Renal cortex interstitium (tissue), 11 donors: ENCODE data around the gene CASK. TPM values are rescaled to one million over a fixed set of nuclear protein-coding genes. Genes with fewer than 3 reads are reported as not detected.

ENCODE experiments used
- DNase-seq, 11 donors: peaks; one replicate each; pipeline ENCODE4 v3.0.0-alpha.2; 2013; ENCODE audit warnings: low read depth in 9 of 11, low spot score in 4 of 11; ENCODE audit errors: extremely low read depth in 1 of 11
- polyA plus RNA-seq, 3 donors: library from polyadenylated mRNA; unstranded; fragments of 120-200 nt; gene quantifications; one replicate each; pipeline ENCODE4 v1.2.1, GENCODE V29; 2013; ENCODE audit not compliant: insufficient read length in 3 of 3

CASK gene
- polyA plus RNA-seq, 3 donors: 44.7 to 52.3 (median 47.4) TPM

DNA sequence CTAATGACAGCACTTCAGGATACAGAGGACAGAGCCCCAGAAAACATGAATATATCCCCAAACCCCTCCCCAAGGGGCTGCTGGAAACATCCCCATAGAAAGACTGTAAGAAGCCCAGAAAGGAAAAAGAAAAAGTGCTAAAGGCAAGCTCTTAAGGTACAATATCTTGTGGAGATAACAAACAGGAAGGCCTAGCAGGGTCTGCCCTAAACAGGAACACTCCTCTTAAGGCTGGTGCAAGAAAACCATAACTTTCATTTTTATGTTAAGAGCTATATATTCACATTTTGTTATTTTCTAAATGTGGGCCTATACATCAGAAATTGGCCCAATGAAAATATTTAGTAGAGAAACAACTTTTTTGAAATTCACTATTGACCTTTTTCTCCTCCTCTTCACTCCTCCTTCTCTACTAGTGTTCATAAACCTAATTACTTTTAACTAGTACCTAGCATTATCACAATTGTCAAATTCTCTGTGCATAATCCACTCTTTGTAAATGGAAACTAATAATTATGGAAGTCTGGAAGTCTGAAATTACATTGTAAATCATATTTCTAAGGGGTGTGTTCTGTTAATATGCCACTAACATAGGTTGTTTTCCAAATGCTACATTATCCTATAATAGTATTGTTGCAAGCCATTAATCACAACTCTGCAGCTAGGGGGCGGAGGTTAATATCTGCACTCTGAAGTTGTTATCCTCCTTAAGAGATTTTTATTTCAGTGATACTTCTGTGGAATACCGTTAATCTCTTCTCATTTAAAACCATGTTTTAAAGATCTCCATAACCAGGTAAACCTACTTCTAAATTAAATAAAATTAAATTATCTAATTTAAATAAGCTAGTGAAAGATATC is 59.8 kb downstream of the CASK start:
- DNase-seq: no peak

DNA sequence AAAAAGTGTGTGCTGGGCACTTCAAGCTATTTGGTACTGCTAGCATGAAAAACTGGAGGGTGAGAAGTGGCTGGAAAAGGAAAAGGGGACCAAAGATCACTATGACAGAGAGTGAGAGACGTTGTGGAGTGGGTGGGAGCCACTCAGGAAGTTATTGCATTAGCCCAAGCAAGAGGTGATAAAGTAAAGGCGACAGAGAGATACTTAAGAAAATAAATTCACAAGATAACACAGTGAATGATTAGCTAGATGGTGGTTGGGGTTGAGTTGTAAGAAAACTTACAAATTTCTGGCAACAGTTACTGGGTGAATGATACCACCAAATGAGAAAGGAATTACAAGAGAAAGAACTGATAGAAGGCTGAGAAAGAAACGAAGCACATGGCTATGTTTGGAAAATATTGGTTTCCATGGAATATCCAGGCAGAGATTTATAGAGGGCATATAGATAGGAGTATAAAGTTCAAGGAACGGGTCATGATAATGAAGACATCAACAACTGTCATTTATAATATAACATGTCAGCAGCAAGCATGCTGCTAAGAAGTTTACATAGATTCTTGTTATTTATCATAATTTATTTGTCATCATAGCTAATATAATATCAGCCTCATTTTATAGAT is 60.7 kb downstream of the CASK start:
- DNase-seq: no peak

DNA sequence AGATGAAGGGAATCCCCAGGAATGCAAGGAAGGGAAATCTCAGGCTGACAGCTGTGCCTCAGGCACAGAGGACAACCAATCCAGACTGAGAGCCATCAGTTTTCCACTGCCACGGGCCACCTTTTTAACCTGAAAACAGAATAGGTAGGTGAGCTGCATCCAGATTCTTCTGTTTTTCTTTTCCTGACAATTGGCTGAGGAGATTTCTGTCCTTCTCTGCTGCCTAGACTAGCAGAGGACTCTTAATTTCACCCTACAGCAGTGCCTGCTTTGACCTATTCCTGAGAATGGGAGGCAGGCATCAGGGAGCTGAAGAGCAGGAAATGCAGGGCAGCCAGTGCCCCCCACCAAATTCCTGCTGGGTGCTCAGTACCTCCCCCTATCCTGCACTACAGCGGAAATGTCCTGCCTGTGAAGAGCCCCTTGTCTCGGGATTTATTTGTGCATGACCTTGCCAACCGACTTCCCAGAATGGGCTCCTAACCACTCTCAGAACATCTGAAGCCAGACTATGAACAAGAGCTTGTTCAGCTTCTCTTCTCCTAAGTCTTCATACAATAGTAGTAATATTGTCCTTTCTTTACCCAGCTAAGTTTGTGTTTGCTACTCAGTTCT is 65.1 kb downstream of the CASK start:
- DNase-seq: no peak

DNA sequence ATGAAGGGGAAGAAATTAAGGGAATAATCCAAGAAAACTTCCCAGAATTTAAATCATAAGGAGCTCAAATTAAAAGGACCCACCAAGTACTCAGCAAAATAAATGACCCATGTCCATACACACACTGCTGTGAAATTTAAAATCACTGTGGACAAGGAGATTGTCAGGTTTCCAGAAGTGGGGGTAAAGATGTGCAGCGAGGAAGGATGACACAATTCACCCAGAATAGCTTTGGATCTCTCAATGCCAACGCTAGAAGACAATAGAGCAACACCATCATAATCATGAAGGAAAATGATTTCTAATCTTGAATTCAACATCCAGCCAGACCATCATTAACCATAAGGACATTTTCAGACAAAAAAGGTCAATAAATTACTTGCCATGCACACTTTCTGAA is 65.7 kb downstream of the CASK start:
- DNase-seq: no peak

DNA sequence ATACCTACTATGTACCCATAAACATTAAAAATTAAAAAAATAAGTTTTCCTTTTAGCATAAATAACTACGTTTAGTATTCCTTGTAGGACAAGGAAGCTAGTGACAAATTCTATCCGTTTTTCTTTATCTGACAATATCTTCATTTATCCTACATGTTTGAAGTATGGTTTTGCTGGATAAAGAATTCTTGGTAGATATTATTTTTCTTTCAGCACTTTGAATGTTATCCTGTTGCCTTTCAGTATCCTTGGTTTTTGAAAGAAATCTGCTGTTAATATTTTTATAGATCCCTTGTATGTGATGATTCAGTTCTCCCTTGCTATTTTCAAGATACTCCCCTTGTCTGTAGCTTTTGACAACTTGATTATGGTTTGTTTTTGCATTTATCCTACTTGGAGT is 76.6 kb downstream of the CASK start:
- DNase-seq: no peak

DNA sequence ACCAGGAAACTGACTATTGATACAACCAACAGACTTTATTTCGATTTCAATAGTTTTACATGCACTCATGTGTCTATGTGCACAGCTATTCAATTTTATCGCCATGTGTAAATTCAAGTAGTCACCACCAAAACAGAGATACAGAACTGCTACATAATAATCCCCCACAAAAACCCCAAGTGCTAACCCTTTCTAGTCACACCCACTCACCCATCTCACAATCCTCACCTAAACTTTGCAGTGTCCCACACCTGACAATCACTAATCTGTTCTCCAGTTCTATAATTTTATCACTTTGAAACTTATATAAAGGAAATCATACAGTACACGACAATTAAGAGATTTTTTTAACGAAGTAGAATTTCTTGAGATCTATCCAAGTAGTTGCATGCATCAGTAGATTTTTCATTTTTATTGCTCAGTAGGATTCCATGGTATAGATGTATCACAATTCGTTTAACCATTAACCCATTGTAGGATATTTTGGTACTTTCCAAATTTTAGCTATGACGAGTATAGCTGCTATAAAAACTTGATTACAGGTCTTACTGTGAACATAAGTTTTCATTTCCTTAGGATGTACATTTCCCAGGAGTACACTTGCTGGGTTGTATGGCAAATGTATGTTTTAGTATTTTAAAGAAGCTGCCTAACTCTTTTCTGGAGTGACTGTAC is 85.9 kb downstream of the CASK start:
- no peak for DNase-seq

DNA sequence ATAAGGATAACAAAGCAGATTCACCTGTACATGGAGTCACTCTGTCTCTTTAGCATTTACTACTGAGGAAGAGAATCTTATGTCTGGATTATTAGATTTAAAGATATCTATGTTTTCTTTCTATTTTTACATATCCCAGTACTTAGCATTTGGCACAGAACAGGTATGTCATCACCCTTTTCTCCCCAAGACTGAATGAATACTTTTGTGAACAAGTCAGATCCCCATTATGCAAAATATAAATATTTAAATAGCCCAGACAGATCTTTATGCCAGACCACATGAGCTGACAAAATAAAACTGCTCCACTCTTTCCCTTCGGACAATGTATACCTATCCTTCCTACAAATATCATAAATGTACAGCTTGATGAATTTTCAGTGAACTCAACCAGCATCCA is 94.5 kb downstream of the CASK start:
- DNase-seq: no peak

DNA sequence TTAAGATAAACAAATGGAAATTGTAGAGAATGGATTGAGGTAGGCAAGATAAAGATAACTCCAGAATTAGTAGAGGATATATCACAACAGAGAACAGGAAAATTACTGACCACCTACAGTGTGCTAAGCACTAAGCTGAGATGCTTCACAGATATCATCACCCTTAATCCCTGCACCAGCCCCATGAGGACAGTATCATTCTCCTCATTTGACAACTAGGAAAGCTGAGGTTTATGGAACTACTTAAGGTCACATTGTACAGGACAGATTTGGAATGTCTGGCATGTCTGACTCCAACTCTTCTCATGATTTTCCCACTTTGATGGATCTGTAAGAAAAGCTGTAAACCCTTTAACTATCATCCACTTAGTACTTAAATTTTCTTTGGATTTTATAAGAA is 95.5 kb downstream of the CASK start:
- no peak for DNase-seq

DNA sequence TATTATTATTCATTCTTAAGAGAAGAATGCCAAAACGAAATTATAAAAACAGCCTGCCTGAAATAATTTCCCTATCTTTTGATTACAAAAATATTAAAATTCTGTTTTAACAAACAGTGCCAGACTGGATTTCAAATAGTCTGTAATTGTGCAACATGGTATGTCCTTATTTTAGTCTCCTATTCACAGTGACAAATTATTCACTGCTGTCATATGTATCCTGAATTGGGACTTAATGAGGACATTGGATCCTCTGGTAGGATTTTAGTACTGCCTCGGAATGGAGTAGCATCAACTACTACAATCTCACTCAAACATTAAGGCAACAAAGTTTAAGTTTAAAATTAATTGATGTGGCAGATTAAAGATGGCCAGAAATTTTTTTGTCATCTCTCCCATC is 97.6 kb downstream of the CASK start:
- no peak for DNase-seq

DNA sequence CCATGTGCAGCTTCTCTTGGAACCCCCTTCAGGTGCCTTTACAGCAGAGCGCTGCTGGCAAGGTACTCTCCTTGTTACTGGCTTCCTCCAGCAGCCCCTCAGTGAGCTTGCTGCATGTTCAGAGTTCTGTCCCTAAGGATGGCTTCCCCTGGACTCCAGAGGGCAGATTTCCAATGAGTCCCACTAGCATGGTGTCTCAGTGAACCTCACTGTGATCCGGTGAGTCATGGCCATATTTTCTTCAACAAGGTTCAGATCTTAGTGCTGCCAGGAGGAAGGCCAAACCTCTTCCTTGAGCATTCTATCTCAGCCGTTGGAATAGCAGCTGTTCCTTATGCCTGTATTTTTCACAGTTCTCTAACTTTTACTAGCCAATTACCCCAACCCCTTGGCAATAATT is 98.8 kb downstream of the CASK start:
- no peak for DNase-seq

DNA sequence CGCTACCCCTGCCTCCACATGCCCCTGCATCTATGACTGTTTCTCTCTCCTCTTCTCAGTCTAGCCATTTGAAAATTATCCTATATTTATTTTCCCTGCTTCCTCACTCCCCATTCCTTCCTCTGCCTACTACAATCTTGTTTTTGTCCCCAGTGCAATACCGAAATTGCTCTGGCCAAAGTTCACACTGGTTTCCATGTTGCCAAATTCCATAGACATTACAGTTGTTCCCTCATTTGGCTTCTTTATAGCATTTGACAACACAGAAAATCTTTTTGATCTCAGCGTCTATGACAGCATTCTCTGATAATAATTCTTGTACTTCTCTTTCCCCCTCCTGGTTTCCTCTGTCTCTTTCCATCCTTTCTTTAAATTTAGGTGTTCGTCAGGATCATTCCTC is 100.0 kb downstream of the CASK start:
- no peak for DNase-seq

DNA sequence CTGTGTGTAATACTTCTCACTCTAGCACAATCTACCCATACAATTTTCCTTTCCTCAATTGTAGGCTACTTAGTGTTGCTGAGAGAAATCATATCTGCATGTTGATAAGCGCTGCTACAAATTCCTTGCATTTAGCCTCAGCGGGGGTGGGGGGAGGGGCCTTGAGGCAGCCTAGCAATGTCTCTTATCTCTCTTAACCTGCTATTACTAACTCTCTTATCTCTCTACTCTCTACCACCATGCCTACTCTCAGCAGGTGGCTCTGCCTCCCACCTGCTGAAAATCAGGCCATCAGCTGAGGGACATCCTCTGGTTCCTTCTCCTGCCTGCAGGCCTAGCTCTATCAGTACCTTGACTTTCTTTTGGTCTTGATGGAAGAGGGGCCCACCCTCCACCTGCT is 100.5 kb downstream of the CASK start:
- no peak for DNase-seq

DNA sequence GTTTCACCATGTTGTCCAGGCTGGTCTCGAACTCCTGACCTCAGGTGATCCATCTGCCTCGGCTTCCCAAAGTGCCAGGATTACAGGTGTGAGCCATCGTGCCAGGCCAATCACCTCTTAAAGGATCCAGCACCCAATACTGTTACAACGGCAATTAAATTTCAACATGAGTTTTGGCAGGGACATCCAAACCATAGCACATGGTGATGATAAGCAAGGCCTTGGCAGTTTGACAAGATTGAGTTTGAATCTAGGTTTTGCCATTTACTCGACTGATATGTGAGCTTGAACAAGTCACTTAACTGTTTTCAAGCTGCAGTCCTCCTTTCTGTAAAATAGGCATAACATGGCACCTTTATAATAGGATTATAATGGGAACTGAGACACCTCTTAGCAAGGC is 115.3 kb downstream of the CASK start:
- DNase-seq: no peak

DNA sequence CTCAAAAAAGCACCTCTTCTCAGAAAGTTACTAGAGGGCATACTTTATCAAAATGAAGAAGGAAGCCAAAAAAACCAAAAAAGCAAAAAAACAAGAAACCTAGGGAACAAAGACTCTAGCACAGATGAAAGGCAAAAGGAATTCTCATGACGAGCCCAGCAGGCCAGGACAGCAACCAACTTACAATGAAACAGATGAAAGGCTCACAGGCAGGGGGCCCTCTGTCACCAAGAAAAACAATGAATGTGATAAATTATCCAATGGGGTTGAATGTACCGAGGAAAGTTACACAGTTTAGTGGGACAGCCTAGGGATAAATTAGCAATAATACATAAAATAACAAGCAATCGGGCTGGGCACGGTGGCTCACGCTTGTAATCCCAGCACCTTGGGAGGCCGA is 120.4 kb downstream of the CASK start:
- no peak for DNase-seq

DNA sequence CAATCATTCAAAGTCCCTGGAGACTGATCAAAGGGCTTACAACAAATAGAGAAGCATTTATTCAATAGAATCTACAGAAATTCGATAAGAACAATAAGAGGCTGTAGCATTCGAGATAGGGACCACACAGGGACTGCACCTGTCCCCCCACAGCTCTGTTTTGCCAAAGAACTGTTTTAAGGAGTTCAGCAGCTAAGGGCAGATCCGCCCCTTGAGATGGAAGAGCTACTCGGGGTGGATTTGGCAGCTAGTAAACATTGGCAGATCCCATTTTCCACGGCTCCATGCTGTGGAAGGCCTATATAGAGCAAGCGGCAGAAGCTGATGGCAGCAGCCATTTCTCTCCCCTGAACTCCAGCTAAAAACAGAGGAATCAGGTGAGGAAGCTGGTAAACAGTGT is 123.7 kb downstream of the CASK start:
- DNase-seq: no peak

DNA sequence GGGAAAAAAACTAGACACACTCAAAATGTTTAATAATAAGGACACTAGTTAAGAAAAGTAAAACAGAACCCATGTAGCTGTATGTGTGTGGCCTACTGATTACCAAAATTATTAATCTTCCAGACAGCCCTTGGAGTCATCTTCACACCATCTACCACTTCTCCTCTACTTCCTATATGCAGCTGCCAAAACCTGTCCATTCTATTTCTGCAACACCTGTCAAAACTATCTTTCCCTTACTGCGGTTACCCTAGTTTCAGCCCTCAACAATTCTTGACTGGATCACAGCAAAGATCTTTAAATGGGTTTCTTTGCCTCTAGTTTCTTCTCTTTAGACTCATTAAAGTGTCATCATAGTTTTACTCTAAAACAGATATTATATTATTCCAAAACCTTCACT is 126.8 kb downstream of the CASK start:
- no peak for DNase-seq

DNA sequence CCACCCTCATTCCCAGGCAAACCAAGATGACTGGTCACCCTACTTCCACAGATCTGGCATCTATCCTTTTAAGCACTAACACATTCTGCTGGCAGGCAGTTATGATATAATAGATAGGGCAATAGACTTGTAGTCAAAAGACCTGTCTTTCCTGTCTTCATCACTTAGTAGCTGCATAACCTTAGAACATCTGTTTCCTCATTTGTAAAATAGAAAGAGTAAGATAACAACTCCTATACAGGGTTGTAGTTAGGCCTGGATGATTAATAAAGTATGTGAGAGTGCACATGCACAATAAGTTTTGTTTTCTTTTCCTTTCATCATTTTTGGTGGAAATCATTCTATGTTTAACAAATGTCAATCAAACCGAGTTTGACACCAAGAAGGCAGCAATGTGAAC is 127.3 kb downstream of the CASK start:
- DNase-seq: no peak

DNA sequence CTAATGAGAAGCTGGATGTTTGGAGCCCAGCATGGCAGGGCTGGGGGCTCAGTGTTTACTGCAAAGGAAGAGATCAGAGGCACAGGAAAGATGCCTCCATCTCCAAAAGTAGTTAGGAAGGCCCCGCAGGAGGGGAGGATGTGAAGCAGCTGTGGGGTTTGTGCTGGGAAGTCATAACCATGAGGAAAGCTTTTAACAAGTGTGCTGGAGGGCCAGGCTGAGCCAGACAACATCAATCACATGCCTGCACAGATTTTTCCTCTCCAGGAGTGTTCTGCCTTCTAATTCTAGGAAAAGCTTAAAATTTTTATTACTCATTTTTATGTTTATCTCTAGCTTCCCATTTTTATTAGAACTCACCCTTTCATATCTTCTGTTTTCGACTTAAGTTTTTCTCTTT is 134.0 kb downstream of the CASK start:
- peak in 1 of 11 donors; percentile 5 for DNase-seq

DNA sequence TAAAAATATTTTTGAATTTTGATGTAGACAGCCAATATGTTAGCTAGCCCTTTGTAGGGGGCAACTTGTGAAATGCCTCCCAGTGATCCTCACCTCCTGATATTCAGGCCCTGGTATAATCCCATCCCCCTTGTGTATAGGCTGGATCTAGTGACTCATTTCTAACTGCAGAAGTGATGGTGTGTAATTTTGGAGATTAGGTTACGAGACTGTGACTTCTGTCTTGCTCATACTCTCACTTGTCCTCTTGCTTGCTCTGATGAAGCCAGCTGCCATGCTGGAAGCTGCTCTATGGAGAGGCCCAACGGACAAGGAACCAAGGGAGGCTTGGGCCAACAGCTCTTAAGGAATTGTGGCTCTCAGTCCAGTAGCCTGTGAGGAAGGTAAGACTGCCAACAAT is 137.7 kb downstream of the CASK start:
- DNase-seq: no peak

DNA sequence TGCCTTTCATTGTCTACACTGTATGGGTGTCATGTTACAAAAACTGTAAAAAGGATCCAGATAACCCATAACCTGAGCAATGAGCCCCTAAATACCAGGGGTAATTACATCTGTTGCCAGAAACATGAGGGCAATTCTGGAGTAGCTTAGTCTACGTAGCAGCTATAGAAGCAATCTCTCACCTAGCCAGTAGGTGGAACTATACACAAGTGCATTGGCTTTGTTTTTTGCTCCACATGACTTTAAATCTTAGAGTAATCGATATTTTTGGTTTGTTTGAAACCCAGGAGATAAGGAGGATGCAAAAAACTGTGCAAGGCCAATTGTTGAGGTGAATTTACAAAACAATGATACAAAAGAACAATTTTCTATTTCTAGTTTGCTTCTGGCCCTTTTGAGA is 141.9 kb downstream of the CASK start:
- peak in 1 of 11 donors; percentile 9 for DNase-seq
